Small intestine (tissue), 7 donors: ENCODE measurements around the gene VPS35. TPM values are rescaled to one million over a fixed set of nuclear protein-coding genes. Genes with fewer than 3 reads are reported as not detected.

ENCODE experiments used
- DNase-seq, 2 donors: peaks; one replicate each; pipeline versions ENCODE4 v3.0.0 to v3.0.0-alpha.2; 2013
- FAIRE-seq: peaks from 2 replicates; lab custom pipeline; 2012; peaks lifted over from hg19 to GRCh38; lab: Jason Lieb, UNC
- H3K27ac ChIP-seq, 3 donors: one replicate each; pipeline ENCODE4 v1.5.1; 2013; ENCODE audit warnings: low read length in 2 of 3, mild to moderate bottlenecking in 2 of 3, control low read depth in 1 of 3, inconsistent platforms in 1 of 3, low read depth in 1 of 3, moderate library complexity in 1 of 3
- H3K27me3 ChIP-seq, 3 donors: one replicate each; pipeline ENCODE4 v1.6.1; 2013; ENCODE audit warnings: low read length in 3 of 3, inconsistent platforms in 1 of 3; ENCODE audit not compliant: control insufficient read depth in 3 of 3, insufficient read depth in 3 of 3
- H3K36me3 ChIP-seq, 3 donors: one replicate each; pipeline ENCODE4 v1.6.1; 2013; ENCODE audit warnings: low read length in 3 of 3, inconsistent platforms in 1 of 3, low read depth in 1 of 3, mild to moderate bottlenecking in 1 of 3, moderate library complexity in 1 of 3; ENCODE audit not compliant: control insufficient read depth in 3 of 3, insufficient read depth in 2 of 3
- H3K4me1 ChIP-seq, 3 donors: one replicate each; pipeline ENCODE4 v1.6.1; 2013; ENCODE audit warnings: low read length in 2 of 3, inconsistent platforms in 1 of 3, low read depth in 1 of 3, mild to moderate bottlenecking in 1 of 3, moderate library complexity in 1 of 3; ENCODE audit not compliant: control insufficient read depth in 3 of 3, insufficient read depth in 2 of 3
- H3K4me3 ChIP-seq, 3 donors: one replicate each; pipeline ENCODE4 v1.5.1; 2013; ENCODE audit warnings: low read length in 3 of 3, control low read depth in 1 of 3, inconsistent platforms in 1 of 3, low read depth in 1 of 3, mild to moderate bottlenecking in 1 of 3, moderate library complexity in 1 of 3
- H3K9me3 ChIP-seq, 2 donors: one replicate each; pipeline ENCODE4 v1.6.1; 2013; ENCODE audit warnings: low read depth in 1 of 2, low read length in 1 of 2; ENCODE audit not compliant: control insufficient read depth in 2 of 2, insufficient read depth in 1 of 2
- WGBS, 3 donors: extraction: QIAGEN DNeasy Blood & Tissue Kit; methylation state at CpG; one replicate each; pipeline ENCODE4 v1.1.7; 2013; 5-methylcytosine and 5-hydroxymethylcytosine counted together
- polyA plus RNA-seq, 4 donors: library from polyadenylated mRNA; stranded (reverse) in 3 of 4; unstranded in 1 of 4; fragments of 200-250 nt in 3 of 4; fragments of 120-200 nt in 1 of 4; gene quantifications; one replicate each; pipeline versions ENCODE4 v1.2.1 to v1.2.3, GENCODE V29; 2013
- donor health status: healthy with polysubstance abuse.
- donor health status: control.
- donor health status: control.
- donor health status: Bipolar disorder and iron deficiency.
- donor health status: healthy.

Gene VPS35
- polyA plus RNA-seq, 4 donors, result 36.1 to 157 (median 76.3) TPM

- Histone ChIP-seq H3K4me3 (peak within 1 kb of the TSS; percentile 50 to 92 (median 54)), H3K27ac (no peak within 1 kb of the TSS), H3K36me3 (no peaks in the 10 kb centered on the region), H3K9me3 (no peaks in the 10 kb centered on the region), H3K27me3 (no peaks in the 10 kb centered on the region), H3K4me1 (no peaks in the 10 kb centered on the region)
- no peak for FAIRE-seq
- WGBS, 3 donors, result 0 to 1% (median 1%) methylated on average over 41 to 52 of the region's 52 CpGs
- peak; percentile 81 to 86 for DNase-seq
Observed at GRCh38 chr16:46621006-46621933, 67.7 kb downstream of the VPS35 start, which contains the start of gene SHCBP1. Gene SHCBP1 (minus strand): TSS chr16:46621379. CDS start chr16:46621359, 20 bp downstream.

- DNase-seq, result peak; percentile 24 to 42
- H3K4me3 ChIP-seq, result peak overlapping the region; percentile 50 to 92 (median 54)
- no peaks in the 10 kb centered on the region for H3K27me3 ChIP-seq
- H3K4me1 ChIP-seq, result no peaks in the 10 kb centered on the region
- no peaks in the 10 kb centered on the region for H3K9me3 ChIP-seq
- no peak overlapping the region for H3K27ac ChIP-seq
- no peak for FAIRE-seq
- WGBS, 3 donors, result 4 to 7% (median 5%) methylated on average over 11 of the region's 11 CpGs
- no peaks in the 10 kb centered on the region for H3K36me3 ChIP-seq
Observed at GRCh38 chr16:46620266-46621005, 68.5 kb downstream of the VPS35 start.

GRCh38 chr16:46618516-46618915 lies 70.5 kb downstream of the VPS35 start:
- no peak overlapping the region for H3K27ac ChIP-seq
- no peak for FAIRE-seq

GRCh38 chr16:46614006-46614405 lies 75.0 kb downstream of the VPS35 start:
- H3K27ac ChIP-seq, result no peak overlapping the region
- H3K9me3 ChIP-seq, result no peaks in the 10 kb centered on the region
- H3K36me3 ChIP-seq, result peaks cover 0 to 2% (median 0%) of the 10 kb centered on the region in 3 donors
- DNase-seq (no peak), FAIRE-seq (no peak)
- H3K4me1 ChIP-seq, result no peaks in the 10 kb centered on the region
- H3K4me3 ChIP-seq, result no peak overlapping the region
- WGBS, 3 donors, result 72 to 84% (median 82%) methylated on average over 4 of the region's 4 CpGs
- H3K27me3 ChIP-seq, result no peaks in the 10 kb centered on the region

More at GRCh38 chr16:46618516-46618915, 70.5 kb downstream of the VPS35 start:
- Histone ChIP-seq H3K36me3 (no peaks in the 10 kb centered on the region), H3K4me1 (no peaks in the 10 kb centered on the region), H3K9me3 (no peaks in the 10 kb centered on the region), H3K4me3 (no peak overlapping the region), H3K27me3 (no peaks in the 10 kb centered on the region)
- WGBS, 3 donors, result 89 to 95% (median 94%) methylated on average over 4 of the region's 4 CpGs
- no peak for DNase-seq

- DNase-seq (no peak), FAIRE-seq (no peak)
- H3K4me1 ChIP-seq, result no peaks in the 10 kb centered on the region
- H3K36me3 ChIP-seq, result peaks cover 0 to 2% (median 0%) of the 10 kb centered on the region in 3 donors
- no peak overlapping the region for H3K4me3 ChIP-seq
- WGBS, 3 donors, result 76 to 91% (median 84%) methylated on average over 2 of the region's 2 CpGs
- H3K9me3 ChIP-seq, result no peaks in the 10 kb centered on the region
- no peaks in the 10 kb centered on the region for H3K27me3 ChIP-seq
- H3K27ac ChIP-seq, result no peak overlapping the region
Observed at GRCh38 chr16:46613352-46613751, 75.6 kb downstream of the VPS35 start.

GRCh38 chr16:46612121-46612520 lies 76.9 kb downstream of the VPS35 start:
- no peak overlapping the region for H3K27ac ChIP-seq
- DNase-seq, result no peak
- H3K4me3 ChIP-seq, result no peak overlapping the region
- WGBS, 3 donors, result 67 to 79% (median 70%) methylated on average over 3 of the region's 3 CpGs
- FAIRE-seq, result no peak
- peaks cover 0 to 2% (median 0%) of the 10 kb centered on the region in 3 donors for H3K36me3 ChIP-seq
- H3K4me1 ChIP-seq, result no peaks in the 10 kb centered on the region
- no peaks in the 10 kb centered on the region for H3K9me3 ChIP-seq
- H3K27me3 ChIP-seq, result no peaks in the 10 kb centered on the region

- H3K36me3 ChIP-seq, result peaks cover 0 to 2% (median 0%) of the 10 kb centered on the region in 3 donors
- H3K27ac ChIP-seq, result no peak overlapping the region
- FAIRE-seq (no peak), DNase-seq (peak; percentile 43 to 51)
- no peaks in the 10 kb centered on the region for H3K27me3 ChIP-seq
- no peaks in the 10 kb centered on the region for H3K9me3 ChIP-seq
- 56 to 69% (median 61%) methylated on average over 1 of the region's 1 CpG for WGBS, 3 donors
- no peaks in the 10 kb centered on the region for H3K4me1 ChIP-seq
- H3K4me3 ChIP-seq, result no peak overlapping the region
Observed at GRCh38 chr16:46607529-46607928, 81.4 kb downstream of the VPS35 start.

- H3K4me1 ChIP-seq, result no peaks in the 10 kb centered on the region
- no peak for FAIRE-seq
Observed at GRCh38 chr16:46606231-46606630, 82.7 kb downstream of the VPS35 start.

More at GRCh38 chr16:46606231-46606630, 82.7 kb downstream of the VPS35 start:
- Histone ChIP-seq H3K4me3 (no peak overlapping the region), H3K27me3 (no peaks in the 10 kb centered on the region), H3K9me3 (no peaks in the 10 kb centered on the region), H3K27ac (no peak overlapping the region), H3K36me3 (peaks cover 0 to 2% (median 0%) of the 10 kb centered on the region in 3 donors)
- DNase-seq, result no peak
- WGBS, 3 donors, result 93 to 96% (median 95%) methylated on average over 5 of the region's 5 CpGs
